NCI-H2227 (cell line): ENCODE measurements around the gene TMUB1.

Experiments used
- DNase-seq: peaks from one replicate; lab custom pipeline; 2025; ENCODE audit not compliant: unreplicated experiment; lab: John Stamatoyannopoulos, UW

TMUB1 gene

DNA sequence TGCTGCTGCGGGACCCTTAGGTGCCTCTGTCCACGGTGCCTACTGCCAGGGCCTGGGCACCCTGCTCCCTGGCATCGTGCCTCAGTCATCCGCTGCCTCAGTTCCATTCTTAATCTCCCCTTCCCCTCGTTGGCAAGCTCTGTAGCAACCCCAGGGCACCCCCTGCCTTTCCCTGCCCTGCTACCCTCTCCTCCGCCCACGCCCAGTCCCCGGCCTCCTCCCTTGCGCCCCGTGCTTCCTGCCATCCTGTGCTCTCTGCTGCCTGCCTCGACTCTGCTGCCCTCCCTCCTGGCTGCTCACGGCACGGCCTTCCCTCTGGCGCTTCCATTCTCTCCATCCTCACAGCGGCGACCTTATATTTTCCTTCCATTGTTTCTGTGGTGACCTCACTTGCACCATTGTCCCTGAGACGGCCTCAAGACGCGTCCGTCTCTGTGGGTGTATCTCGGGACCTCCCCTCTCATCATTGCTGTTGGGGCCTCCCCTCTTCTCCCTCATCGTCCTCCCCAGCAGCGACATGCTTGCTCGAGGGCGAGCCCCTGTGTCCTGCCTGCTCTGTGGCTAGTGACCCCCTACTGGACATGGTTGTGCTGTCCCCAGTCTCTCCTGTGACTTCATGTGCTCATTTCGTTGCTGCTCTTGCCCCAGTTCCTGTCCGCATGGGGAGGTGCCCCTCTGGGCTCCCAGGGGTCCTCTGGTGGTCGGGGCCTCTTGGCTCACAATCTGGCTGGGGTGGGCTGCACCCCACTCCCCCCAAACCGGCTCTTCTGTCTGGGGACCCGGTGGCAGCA, 38.3 kb upstream of the TMUB1 start:
- DNase-seq, result no peak

DNA sequence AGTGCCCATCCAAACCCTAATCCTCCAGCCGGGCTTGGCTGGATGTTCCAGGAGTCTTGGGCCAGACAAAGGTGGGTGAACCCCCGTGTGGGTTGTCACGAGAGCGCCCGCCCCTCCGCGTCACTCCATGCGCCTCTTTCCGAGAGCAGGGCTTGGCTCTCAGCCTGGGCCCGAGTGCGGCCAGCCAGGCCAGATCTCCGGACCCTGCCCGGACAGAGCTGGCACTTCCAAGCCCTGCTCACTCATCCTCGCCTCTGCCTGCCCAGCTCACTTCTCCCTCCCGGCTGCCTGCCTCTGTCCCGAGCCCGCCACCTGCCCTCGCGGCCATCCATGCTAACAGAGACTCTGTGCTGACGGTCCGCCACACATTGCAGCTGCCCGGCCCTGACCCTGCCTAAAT, 37.6 kb upstream of the TMUB1 start:
- no peak for DNase-seq

DNA sequence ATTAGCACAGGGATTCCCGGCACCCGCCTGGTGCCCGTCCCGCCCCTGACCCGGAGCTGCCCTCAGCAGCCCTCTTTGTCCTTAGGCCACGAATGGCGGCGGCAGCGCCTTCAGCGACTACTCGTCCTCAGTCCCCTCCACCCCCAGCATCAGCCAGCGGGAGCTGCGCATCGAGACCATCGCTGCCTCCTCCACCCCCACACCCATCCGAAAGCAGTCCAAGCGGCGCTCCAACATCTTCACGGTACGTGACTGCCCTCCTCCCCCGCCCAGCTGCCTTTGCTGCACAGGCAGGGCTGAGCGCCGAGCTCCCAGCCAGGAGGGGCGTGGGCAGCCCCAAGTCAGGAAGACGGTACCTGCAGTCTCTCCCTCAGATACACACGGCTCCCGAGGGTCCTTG, 36.6 kb upstream of the TMUB1 start:
- peak; percentile 60 for DNase-seq

DNA sequence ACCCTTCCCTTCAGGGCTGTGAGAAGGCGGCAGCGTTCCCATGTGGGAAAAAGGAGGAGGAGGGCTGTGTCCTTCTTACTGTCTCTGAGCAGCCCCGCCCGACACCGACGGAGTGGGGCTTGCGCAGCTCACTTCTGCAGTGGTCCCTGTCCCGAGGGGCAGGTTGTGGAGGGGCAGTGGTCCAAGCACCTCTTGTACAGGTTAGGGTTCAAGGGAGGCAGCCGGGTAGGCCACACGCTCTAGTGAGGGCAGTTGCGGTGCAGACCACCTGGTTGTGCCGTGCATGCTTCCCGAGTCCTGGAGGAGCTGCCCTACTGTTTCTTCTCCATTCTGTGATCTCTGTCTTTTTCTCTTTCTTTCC, 35.7 kb upstream of the TMUB1 start:
- no peak for DNase-seq

DNA sequence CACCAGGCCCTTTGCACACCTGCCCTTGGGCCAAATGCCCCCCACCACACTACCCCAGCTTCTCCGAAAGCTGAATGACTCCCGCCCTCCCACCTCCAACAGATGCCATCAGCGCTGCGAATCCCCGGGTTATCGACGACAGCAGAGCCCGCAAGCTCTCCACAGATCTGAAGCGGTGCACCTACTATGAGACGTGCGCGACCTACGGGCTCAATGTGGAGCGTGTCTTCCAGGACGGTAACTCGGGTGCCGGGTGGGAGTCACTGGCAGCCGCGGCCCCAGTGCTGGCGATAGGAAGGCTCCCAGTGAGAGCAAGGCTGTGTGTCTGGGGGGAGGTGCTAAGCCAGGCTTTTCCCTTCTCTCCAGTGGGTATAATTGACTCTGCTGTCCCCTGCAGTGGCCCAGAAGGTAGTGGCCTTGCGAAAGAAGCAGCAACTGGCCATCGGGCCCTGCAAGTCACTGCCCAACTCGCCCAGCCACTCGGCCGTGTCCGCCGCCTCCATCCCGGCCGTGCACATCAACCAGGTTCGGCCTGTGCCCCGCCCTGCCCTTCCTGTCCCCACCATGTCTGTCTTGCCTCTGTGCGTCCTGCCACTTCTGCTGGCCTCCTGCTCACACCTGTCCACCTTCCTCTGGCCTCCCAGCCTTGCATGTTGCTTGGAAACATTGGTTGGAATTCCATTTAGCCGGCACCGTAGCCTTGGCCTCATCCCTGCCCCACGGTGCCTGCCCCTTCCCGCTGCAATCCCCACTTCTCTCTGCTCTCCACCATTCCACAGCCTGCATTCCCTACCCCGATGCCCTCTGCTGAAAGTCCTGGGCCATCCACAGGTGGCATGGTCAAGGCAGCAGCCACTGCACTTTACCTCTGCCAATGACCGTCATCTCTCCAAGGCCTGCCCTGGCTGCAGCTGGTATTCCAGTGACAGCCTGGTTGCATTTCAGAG, 35.1 kb upstream of the TMUB1 start:
- no peak for DNase-seq

DNA sequence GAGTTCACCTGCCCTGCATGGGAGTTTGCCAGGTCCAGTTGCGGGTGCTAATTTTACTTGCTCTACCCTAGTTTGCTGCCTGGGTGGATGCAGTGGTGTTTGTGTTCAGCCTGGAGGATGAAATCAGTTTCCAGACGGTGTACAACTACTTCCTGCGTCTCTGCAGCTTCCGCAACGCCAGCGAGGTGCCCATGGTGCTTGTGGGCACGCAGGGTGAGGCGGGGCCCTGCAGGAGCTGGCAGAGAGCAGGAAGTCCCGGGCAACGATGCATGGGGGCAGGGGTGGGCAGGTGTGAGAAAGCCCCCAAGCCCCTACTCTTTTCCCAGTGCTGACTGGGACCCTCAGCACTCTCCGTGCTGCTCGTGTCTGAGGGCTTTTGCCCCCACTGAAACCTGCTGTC, 34.3 kb upstream of the TMUB1 start:
- DNase-seq, result no peak

DNA sequence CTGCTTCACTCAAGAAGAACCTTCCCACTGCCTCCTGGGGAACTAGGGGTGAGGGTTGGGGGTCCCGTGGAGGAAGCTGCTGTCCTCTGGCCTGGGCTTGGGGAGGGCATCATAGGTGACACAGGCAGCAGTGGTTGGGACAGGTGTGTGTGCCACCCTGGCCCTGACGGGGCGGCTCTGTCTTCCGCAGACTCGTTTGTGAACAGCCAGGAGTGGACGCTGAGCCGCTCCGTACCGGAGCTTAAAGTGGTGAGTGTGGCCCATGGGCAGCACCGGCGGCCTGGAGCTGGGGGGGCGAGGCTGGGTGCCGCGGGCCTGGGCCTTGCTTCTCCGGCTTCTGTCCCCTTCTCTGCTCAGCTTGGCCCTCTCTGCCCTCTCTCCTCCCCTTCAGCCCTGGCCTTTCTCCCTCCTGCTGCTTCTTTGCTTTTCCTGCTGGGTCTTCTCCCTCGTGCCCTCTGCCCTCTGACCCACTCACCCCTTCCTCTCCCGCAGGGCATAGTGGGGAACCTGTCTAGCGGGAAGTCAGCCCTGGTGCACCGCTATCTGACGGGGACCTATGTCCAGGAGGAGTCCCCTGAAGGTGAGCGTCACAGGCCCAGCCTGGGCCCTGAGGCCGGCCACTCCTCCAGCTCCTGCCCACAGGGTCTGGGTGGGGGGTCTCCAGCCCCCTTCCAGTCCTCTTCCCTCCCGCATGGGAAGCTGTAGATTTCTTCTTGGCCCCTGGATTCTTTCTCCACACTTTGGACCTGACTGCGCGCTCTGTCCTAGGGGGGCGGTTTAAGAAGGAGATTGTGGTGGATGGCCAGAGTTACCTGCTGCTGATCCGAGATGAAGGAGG, 33.5 kb upstream of the TMUB1 start:
- no peak for DNase-seq

DNA sequence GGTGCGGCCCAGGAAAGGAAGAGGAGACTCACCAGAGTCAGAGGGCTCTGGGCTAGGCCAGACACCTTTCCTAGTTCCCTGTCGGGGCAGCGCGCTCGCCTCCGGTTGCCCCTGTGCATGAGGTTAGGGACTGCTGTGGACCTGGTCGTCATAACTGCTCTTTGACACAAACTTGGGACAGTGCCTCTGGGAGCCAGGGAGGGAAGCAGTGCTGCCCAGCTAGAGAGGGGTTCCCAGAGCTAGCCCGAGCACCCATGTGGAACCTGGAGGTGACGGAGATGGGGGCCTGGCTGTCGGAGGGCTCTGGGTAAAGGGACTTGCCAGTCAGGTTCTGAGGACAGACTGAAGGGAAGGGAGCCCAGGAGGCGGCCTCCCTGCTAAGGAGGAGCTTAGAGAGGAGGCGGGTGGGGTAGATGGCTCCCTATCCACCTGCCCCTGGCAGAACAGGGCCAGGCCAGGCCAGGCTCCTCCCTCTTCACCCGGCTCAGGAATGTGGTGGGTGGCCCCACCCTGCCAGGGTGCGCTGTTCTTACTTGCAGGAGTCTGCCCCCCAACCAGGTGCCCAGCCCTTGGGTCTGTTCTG, 32.6 kb upstream of the TMUB1 start:
- no peak for DNase-seq

DNA sequence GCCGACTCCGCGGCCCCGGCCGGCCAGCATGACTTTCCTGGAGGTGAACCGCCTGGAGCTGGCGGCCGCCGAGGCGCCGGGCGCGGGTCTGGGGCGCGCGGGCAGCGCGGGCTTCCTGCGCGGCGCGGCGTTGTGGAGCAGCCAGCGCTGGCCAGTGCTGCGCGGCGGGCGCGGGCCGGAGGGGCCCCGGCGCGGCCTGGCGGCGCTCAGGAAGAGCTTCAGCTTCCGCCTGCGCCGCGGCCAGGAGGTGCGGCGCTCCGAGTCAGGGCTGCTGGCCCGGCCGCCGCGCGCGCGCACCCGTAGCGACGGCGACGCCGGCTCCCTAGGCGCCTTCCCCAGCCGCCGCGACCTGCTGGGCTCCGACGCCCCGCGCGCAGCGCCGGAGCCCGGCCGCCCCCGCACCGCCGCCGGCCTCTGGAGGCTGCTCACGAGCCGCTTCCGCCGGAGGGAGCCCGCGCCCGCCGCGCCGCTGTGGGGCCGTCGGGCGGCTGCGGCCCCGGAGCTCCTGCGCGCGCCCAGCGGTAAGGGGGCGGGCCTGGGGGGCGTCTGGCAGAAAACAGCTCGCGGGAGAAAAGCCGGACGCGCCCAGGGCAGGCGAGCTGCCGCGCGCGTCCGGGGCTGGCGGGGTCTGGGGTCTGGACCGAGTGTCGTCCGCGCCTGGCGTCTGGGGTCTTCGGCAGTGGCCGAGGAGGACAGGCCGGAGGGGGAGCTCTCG, 32.0 kb upstream of the TMUB1 start:
- DNase-seq, result no peak

DNA sequence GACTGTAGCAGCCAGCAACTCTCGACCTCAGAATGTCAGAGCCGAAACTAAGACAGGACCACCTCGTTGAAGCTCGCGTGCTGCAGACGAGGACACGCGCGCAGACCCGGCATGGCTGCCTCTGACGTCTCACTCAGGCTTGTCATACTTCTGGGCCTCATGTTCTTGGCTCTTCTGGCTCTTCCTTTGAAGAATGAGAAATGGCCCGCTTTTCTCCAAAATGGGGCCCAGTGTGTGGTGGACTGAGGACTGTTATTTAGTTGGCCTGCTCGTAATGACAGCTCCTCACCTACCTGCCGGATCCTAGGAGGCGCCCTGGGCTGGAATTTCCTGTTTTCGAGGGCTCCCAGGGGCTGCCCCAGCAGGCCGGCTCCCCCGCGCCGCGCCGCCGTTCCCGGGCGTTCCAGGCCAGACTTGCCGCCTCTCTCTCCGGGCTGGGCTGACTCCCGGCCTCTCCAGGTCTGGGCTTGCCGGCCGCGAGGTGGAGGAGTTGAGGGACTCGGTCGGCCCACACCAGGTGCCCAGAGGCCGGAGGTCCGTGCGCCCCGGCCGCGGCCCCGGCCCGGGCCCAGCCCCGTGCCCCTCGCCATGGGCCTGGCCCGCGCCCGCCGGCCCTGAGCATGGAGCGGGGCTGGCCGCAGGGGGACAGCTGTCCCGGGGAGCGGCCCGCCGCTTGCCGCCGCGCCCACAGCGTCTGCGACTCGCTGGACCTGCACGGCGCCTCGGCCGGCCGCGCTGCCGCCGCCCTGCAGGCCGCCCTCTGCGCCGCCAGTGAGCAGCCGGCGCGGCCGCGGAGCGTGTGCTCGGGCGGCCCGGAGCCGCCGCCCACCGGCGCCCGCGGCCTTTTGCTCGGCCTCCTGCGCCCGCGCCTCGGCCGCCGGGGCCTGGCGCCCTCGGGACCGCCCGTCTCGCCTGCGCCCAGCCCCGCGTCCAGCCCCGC, 31.1 kb upstream of the TMUB1 start:
- DNase-seq, result no peak

DNA sequence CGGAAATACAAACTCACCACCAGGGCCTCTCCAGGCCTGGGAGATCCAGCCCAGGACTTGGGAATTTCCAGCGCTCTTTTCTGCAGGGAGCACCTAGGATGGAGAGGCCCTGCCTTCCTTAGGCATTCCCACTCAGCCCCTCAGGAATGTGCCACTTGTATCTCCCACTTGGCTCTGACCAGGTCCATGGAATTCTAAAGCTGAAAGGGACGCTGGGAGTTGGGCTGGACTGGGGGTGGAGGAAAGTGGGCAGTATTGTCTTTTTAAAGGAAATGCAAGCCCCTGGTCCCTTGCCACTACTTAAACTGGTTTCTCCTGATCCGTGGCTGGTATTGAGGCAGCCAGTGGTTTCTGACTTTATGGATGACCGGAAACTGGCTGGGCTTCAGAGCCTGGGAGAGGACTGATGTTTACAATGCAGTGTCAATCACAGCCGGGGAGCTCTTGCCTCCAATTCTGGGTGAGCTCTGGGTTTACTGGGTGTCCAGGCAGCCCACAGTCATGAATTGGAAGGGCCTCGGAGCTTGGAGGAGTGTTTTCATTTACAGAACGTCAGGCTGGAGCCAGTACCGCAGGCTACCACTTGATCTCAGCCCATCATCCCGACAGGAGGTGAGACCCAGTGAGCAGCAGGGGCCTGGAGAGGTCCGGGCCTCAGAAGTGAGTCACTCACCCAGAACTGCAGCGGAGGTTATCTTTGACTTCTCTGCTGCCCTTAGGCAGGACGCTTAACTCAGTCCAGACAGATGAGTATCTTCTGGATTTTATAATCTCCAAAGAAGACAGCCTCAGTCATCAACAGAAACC, 30.3 kb upstream of the TMUB1 start:
- DNase-seq, result peak; percentile 36

DNA sequence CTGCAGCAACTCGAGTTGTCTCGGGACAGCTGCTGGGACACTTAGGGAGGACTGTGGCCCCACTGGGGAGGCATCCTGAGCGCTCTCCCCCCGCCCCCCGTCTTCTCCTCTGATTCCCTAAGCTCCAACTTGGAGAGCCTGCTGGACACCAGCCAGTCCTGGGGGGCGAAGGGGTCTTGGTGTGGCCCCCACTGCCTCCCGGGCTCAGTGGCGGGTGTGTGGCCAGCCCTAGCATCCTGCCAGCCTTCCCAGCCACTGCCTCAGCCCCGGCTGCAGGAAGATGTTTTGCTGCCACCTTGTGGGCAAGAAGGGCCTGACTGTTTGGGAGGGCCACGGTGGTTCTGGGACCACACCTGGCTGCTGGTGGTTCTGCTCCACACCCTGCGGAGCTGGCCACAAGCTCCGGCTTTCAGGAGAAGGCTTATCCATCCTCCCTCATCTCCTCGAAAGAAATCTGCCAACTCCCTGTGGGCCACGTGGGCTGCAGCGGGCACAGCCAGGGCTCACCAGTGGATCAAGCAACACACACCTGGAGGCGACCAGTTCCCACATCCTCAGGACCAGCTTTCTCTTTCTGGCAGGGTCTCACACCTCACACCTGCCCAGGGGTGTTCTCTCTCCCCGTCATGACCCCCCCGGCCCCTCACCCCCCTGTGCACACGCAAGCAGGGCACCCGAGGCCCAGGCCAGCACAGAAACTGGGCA, 27.8 kb upstream of the TMUB1 start:
- peak; percentile 84 for DNase-seq

DNA sequence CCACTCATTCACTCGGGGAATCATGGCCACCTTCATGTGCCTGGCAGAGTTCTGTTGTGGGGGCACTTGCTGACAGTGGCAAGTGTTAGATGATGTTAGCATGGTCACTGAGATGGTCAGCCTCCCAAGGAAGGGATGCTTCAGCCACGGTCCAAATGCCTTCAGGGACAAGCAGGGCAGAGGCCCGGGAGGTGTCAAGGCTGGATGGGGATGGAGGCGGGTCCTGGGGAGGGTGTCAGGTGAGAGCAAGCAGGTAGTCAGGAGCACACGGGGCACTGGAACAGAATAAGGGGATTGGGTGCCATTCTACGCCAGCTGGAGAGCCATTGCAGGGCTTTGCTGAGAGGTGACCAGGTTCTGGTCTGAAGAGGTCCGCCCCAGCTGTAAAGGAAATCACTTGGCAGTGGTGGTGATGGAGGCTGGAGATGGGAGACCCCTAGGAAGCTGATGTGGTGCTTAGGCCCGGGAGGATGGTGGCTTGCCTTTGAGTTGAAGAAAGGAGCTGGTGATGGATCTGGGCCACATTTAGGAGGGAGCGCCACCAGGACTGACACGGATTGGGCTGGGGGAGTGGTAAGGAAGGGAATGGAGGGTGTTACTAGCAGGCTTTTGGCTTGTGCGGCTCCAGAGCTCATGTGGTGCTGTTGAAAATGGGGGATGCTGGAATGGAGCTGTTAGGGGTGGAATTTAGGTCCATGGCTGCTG, 27.1 kb upstream of the TMUB1 start:
- no peak for DNase-seq

DNA sequence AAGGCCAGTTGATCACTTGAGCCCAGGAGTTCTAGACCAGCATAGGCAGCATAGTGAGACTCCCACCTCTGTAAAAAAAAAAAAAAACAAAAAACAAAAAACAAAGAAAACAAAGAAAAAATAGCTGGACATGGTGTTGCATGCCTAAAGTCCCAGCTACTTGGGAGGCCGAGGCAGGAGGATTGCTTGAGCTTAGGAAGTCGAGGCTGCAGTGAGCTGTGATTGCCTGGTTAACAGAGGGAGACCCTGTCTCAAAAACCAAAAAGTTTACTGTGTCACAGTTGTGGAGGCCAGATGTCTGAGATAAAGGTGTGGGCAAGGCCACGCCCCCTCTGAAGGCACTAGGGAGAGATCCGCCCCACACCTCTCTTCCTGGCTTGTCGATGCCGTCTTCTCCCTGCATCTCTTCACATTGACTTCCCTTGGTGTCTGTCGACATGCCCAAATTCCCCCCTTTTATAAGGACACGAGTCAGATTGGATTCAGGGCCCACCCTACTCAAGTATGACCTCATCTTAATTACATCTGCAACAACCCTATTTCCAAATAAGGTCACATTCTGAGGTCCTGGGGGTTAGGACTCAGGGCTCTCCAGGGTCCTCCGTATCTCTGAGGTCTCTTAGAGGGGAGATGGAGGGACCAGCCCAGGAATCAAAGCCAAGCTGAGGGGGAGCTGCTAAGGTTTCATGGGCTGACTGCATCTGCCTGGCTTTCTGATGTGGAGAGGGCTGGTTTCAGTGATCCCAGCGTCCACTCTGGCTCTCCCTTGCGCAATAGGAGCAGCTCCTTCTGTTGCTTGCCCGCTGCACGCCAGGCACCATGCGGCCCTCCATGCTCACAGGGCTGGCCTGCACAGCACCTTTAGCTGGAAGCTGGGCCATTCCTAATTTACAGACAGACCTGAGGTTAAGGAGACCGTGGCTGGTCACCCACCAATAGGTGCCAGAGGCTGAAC, 26.1 kb upstream of the TMUB1 start:
- DNase-seq, result no peak

DNA sequence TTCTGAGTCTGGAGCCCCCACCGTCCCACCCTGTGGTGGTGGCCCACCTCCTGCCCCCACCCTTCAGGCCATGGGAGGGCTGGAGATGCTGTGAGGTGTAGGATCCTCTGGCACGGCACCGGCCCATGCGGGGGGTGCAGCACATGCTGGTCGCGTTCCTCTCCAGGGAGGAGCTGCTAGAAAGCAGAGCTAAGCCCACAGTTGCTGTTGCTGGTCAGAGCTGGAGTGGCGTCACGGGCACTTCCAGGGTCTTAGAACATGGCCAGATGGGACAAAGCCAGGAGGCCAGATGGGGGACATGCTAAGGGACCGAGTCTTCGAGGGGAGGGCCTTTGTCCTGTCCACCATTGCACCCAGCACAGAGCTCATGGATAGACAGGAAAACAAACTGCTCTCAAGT, 24.6 kb upstream of the TMUB1 start:
- no peak for DNase-seq
